ENCODE data around the gene MMP23B. TPM values are rescaled to one million over a fixed set of nuclear protein-coding genes. Genes with fewer than 3 reads are reported as not detected.

MMP23B gene
- total RNA-seq, 4 donors from 2014 or later, result 1.7 to 3.1 (median 2.9) TPM

DNA sequence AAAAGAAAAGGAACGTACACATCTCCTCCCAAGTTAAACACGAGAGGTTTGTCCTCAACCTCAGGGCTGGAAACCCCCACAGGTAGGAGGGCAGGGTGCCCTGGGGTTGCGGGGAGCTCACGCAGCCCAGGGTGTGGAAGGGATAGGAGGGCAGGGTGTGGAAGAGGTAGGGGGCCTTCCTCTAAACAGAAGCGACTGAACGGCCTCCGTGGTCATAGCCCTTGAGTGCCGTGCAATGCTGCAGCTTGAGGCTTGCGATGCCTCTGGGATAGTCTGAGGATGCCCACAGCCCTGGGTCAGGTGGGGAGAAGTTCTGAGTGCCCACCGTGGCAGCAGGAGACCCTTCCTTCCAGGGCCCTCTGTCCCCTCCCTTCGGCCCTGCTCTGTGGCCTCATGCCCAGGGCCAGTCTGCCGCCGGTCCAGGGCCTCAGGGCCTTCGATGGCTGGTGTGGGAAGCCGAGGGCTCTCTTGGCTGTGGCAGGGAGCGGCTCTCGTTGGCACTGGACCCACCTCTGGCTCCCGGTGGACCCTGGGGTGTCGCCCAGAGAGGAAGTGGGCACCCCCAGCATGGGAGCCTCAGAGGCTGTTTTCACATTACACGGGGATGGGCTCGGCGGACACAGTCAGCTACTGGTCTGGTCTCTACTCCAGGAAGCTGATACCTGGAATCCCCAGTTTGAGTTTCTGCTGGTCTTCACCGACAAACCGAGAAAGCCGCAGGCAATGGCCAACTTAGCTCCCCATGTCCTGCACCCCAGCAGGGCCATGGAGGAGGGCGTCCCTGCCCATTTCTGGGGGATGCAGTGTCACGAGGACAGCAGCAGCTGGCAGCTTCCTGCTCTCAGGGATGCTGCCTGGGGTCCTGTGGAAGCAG is 33.2 kb downstream of the MMP23B start:
- no peak overlapping the region for H3K4me3 ChIP-seq
- peak in 1 of 2 donors; percentile 52 for DNase-seq (ENCODE audit: low spot score in 2 of 2)
- WGBS, result 86% methylated on average over 11 of the region's 27 CpGs
- TF ChIP-seq, protein P1, sequence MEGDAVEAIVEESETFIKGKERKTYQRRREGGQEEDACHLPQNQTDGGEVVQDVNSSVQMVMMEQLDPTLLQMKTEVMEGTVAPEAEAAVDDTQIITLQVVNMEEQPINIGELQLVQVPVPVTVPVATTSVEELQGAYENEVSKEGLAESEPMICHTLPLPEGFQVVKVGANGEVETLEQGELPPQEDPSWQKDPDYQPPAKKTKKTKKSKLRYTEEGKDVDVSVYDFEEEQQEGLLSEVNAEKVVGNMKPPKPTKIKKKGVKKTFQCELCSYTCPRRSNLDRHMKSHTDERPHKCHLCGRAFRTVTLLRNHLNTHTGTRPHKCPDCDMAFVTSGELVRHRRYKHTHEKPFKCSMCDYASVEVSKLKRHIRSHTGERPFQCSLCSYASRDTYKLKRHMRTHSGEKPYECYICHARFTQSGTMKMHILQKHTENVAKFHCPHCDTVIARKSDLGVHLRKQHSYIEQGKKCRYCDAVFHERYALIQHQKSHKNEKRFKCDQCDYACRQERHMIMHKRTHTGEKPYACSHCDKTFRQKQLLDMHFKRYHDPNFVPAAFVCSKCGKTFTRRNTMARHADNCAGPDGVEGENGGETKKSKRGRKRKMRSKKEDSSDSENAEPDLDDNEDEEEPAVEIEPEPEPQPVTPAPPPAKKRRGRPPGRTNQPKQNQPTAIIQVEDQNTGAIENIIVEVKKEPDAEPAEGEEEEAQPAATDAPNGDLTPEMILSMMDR (IDR thresholded peaks at IDR 0.05), result no peak
- TF ChIP-seq POLR2A (IDR thresholded peaks at IDR 0.05), result no peak
- TF ChIP-seq EP300 (IDR thresholded peaks at IDR 0.05), result no peak
- TF ChIP-seq POLR2AphosphoS5 (IDR thresholded peaks at IDR 0.05), result no peak
- H3K27ac ChIP-seq, result no peak overlapping the region
- H3K36me3 ChIP-seq, result peaks cover 41% of the 10 kb centered on the region
- H3K9me3 ChIP-seq, result no peaks in the 10 kb centered on the region
- peaks cover 6% of the 10 kb centered on the region for H3K4me1 ChIP-seq
- no peaks in the 10 kb centered on the region for H3K27me3 ChIP-seq

DNA sequence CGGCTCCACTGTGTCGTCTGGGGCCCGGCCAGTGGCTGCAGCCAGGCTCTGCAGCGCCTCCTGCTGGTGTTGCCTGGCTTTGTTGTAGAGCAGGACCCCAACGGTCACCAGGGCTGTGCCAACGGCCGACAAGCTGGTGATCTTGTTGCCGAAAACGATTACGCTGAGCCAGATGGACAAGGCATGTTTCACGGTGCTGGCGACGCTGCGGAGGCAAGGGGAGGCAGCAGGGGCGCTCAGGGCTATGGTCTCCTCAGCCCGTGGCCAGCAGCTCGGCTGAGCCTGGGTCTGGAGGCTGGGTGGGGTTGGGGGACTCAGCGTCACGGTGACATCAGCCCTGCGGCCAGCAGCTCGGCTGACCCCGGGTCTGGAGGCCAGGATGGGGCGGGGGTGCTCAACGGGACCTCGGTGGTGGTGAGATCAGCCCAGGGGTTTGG is 33.9 kb downstream of the MMP23B start:
- WGBS, result 86% methylated on average over 22 of the region's 25 CpGs
- H3K36me3 ChIP-seq, result peaks cover 43% of the 10 kb centered on the region
- no peaks in the 10 kb centered on the region for H3K9me3 ChIP-seq
- no peaks in the 10 kb centered on the region for H3K27me3 ChIP-seq
- H3K4me3 ChIP-seq, result no peak overlapping the region
- no peak for TF ChIP-seq EP300 (IDR thresholded peaks at IDR 0.05)
- TF ChIP-seq, protein P1 (IDR thresholded peaks at IDR 0.05), result peak in 1 of 2 donors; percentile 15
- H3K27ac ChIP-seq, result no peak overlapping the region
- H3K4me1 ChIP-seq, result peaks cover 6% of the 10 kb centered on the region
- peak; percentile 57 to 67 for DNase-seq (ENCODE audit: low spot score in 2 of 2)

DNA sequence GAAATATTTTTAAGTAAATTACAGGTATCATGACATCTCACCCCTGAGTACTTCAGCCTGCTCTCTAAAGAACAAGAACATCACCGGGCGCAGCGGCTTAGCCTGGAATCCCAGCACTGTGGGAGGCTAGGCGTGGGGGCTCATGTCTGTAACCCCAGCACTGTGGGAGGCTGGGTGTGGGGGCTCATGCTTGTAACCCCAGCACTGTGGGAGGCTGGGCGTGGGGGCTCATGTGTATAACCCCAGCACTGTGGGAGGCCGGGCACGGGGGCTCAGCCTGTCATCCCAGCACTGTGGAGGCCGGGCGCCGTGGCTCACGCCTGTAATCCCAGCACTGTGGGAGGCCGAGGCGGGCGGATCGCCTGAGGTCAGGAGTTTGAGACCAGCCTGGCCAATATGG is 34.6 kb downstream of the MMP23B start:
- H3K27me3 ChIP-seq, result no peaks in the 10 kb centered on the region
- peaks cover 6% of the 10 kb centered on the region for H3K4me1 ChIP-seq
- H3K36me3 ChIP-seq, result peaks cover 50% of the 10 kb centered on the region
- H3K9me3 ChIP-seq, result no peaks in the 10 kb centered on the region
- 88% methylated on average over 15 of the region's 15 CpGs for WGBS
- TF ChIP-seq, protein P1 (IDR thresholded peaks at IDR 0.05), result no peak
- TF ChIP-seq POLR2A (IDR thresholded peaks at IDR 0.05), result no peak
- no peak for TF ChIP-seq POLR2AphosphoS5 (IDR thresholded peaks at IDR 0.05)
- no peak for TF ChIP-seq EP300 (IDR thresholded peaks at IDR 0.05)
- peak; percentile 48 to 75 for DNase-seq (ENCODE audit: low spot score in 2 of 2)
- no peak overlapping the region for H3K27ac ChIP-seq
- H3K4me3 ChIP-seq, result no peak overlapping the region

- 93% methylated on average over 43 of the region's 43 CpGs for WGBS
- Histone ChIP-seq H3K27ac (no peak overlapping the region), H3K4me1 (no peaks in the 10 kb centered on the region), H3K9me3 (no peaks in the 10 kb centered on the region), H3K36me3 (peaks cover 62% of the 10 kb centered on the region), H3K27me3 (no peaks in the 10 kb centered on the region), H3K4me3 (no peak overlapping the region)
- peak in 1 of 2 donors; percentile 54 for DNase-seq (ENCODE audit: low spot score in 2 of 2)
- no peak for TF ChIP-seq POLR2AphosphoS5 (IDR thresholded peaks at IDR 0.05)
- TF ChIP-seq, protein P1 (IDR thresholded peaks at IDR 0.05), result no peak
- no peak for TF ChIP-seq EP300 (IDR thresholded peaks at IDR 0.05)
- no peak for TF ChIP-seq POLR2A (IDR thresholded peaks at IDR 0.05)
Measured at GRCh38 chr1:1669468-1670440, 37.8 kb downstream of the MMP23B start.
